HG03280 (cell line): ENCODE results near the gene KLK6.

Source experiments
- ATAC-seq: cut with Tn5 transposase; IDR thresholded peaks from one replicate; pipeline ENCODE4 v1.9.1; 2021; ENCODE audit warnings: mild to moderate bottlenecking, moderate library complexity; ENCODE audit not compliant: unreplicated experiment

The KLK6 gene

GRCh38 chr19:50912727-50913716, 56.4 kb downstream of the KLK6 start:
- ATAC-seq = no peak

- no peak for ATAC-seq
Measured at GRCh38 chr19:50912102-50912599, 57.2 kb downstream of the KLK6 start.

- no peak for ATAC-seq
Measured at GRCh38 chr19:50911206-50912101, 57.9 kb downstream of the KLK6 start, which contains the start of gene KLK4. Gene KLK4, minus strand, starts transcription at chr19:50911395. Its CDS starts 657 bp downstream, at chr19:50910738.

GRCh38 chr19:50910722-50911121, 58.7 kb downstream of the KLK6 start:
- ATAC-seq = no peak

GRCh38 chr19:50909240-50910070, 59.9 kb downstream of the KLK6 start:
- ATAC-seq = no peak
